ENCODE measurements around the gene ZNF281. TPM values are rescaled to one million over a fixed set of nuclear protein-coding genes. Genes with fewer than 3 reads are reported as not detected.

The ZNF281 gene
- total RNA-seq, 1 experiment from 2014 or later = 31.3 TPM

DNA sequence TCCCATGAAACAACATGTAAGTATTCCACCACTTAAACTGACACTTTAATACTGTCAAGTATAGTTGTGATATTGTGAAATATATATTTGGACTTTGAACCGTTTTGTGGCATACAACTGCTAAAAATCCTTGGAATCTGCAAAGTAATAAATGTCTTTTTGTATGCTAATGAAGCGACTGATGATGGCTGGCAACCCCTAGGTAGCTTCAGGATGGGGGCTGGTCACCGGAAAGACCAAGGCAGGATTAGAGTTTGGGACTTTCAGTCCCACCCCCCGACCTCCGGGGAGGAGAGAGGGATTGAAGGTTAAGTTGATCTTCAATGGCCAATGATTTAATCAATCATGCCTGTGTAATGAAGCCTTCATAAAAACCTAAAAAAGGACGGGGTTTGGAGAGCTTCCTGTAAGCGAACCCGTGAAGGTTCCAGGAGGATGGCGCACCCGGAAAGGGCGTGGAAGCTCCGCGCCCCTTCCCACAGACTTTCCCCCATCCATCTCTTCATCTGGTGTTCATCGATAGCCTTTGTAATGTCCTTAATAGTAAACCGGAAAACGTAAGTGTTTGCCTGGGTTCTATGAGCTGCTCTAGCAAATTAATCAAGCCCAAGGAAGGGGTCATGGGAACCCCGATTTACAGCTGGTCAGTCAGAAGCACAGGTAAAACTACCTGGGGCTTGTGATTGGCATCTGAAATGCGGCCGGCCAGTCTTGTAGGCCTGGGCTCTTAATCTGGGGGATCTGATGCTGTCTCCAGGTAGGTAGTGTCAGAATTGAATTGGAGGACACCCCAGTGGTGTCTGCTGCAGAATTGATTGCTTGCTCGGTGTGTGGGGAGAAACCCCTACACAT is 1.8 kb upstream of the ZNF281 start:
- Mint-ChIP-seq H3K4me3 (ENCODE audit: unreplicated experiment) (peak overlapping the region; percentile 94), H3K36me3 (ENCODE audit: insufficient read depth, unreplicated experiment) (peaks cover 35% of the 10 kb centered on the region), H3K9me3 (ENCODE audit: unreplicated experiment) (no peaks in the 10 kb centered on the region), H3K27ac (ENCODE audit: unreplicated experiment) (peak overlapping the region; percentile 65), H3K27me3 (ENCODE audit: insufficient read depth, unreplicated experiment) (no peaks in the 10 kb centered on the region), H3K4me1 (ENCODE audit: low read depth, unreplicated experiment) (peaks cover 34% of the 10 kb centered on the region)
- intact Hi-C loops (cut with micrococcal nuclease; ENCODE audit: unreplicated experiment) = loop anchor here (2.0 to 5.0 kb wide), 3 partner anchors 55 to 114 kb away; no protein-coding TSS in a partner anchor
- no peaks in the 10 kb centered on the region for H3K27me3 ChIP-seq (replicated peaks; ENCODE audit: control insufficient read depth, insufficient read depth, low read length)
- TF ChIP-seq, protein P1, sequence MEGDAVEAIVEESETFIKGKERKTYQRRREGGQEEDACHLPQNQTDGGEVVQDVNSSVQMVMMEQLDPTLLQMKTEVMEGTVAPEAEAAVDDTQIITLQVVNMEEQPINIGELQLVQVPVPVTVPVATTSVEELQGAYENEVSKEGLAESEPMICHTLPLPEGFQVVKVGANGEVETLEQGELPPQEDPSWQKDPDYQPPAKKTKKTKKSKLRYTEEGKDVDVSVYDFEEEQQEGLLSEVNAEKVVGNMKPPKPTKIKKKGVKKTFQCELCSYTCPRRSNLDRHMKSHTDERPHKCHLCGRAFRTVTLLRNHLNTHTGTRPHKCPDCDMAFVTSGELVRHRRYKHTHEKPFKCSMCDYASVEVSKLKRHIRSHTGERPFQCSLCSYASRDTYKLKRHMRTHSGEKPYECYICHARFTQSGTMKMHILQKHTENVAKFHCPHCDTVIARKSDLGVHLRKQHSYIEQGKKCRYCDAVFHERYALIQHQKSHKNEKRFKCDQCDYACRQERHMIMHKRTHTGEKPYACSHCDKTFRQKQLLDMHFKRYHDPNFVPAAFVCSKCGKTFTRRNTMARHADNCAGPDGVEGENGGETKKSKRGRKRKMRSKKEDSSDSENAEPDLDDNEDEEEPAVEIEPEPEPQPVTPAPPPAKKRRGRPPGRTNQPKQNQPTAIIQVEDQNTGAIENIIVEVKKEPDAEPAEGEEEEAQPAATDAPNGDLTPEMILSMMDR (IDR thresholded peaks at IDR 0.05; ENCODE audit: insufficient read depth in 1 of 2, low read depth in 1 of 2, low read length in 1 of 2, severe bottlenecking in 1 of 2, unreplicated experiment in 1 of 2) = no peak
- no TSS peak for BruUV-seq (replicated peaks)
- H3K4me3 ChIP-seq (ENCODE audit: low read depth, low read length) = no peak overlapping the region
- POLR2A ChIA-PET = interaction anchor here (0.6 kb wide), 1 partner anchor 64 kb away, joined by 3 read pairs; no protein-coding TSS in a partner anchor
- no peaks in the 10 kb centered on the region for H3K9me3 ChIP-seq
- peaks cover 45% of the 10 kb centered on the region for H3K4me1 ChIP-seq
- peak; percentile 62 to 68 for DNase-seq
- CTCF ChIA-PET = interaction anchor here (1.1 kb wide), 1 partner anchor 77 kb away, joined by 4 read pairs; no protein-coding TSS in a partner anchor
- no peaks in the 10 kb centered on the region; the same call in 1 of the 2 replicates for H3K36me3 ChIP-seq (ENCODE audit: control insufficient read depth, insufficient read depth, low read length)

DNA sequence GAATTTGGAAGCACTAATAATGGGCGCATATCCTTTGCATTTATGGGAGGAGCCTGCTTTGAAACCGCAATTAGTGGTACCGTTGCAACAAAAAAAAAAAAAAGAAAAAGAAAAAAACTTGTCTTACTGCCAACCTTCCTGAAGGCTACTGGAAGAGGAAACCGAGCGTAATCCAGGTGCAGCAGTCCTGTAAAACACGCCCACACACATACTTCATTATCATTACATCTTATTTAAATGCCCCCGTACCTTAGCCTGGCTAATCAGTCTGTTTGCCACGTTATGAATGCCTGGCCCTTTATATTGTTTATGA is 686 bp upstream of the ZNF281 start:
- ChIA-PET POLR2A (no interaction called here), CTCF (interaction anchor here (0.5 kb wide), 1 partner anchor 425 kb away, joined by 3 read pairs; no protein-coding TSS in a partner anchor)
- H3K4me3 ChIP-seq (ENCODE audit: low read depth, low read length) = peak overlapping the region; percentile 96
- peak; percentile 49 to 57 for DNase-seq
- Mint-ChIP-seq H3K4me1 (ENCODE audit: low read depth, unreplicated experiment) (peaks cover 32% of the 10 kb centered on the region), H3K27ac (ENCODE audit: unreplicated experiment) (peak overlapping the region; percentile 87), H3K4me3 (ENCODE audit: unreplicated experiment) (peak overlapping the region; percentile 94), H3K9me3 (ENCODE audit: unreplicated experiment) (no peaks in the 10 kb centered on the region), H3K27me3 (ENCODE audit: insufficient read depth, unreplicated experiment) (no peaks in the 10 kb centered on the region), H3K36me3 (ENCODE audit: insufficient read depth, unreplicated experiment) (peaks cover 45% of the 10 kb centered on the region)
- peaks cover 34% of the 10 kb centered on the region for H3K4me1 ChIP-seq
- no peaks in the 10 kb centered on the region for H3K27me3 ChIP-seq (replicated peaks; ENCODE audit: control insufficient read depth, insufficient read depth, low read length)
- TF ChIP-seq, protein P1 (IDR thresholded peaks at IDR 0.05; ENCODE audit: insufficient read depth in 1 of 2, low read depth in 1 of 2, low read length in 1 of 2, severe bottlenecking in 1 of 2, unreplicated experiment in 1 of 2) = no peak
- TSS peak; percentile 72 for BruUV-seq (replicated peaks)
- intact Hi-C loops (cut with micrococcal nuclease; ENCODE audit: unreplicated experiment) = loop anchor here (1.0 to 5.0 kb wide), 6 partner anchors 38 to 113 kb away; no protein-coding TSS in a partner anchor
- H3K36me3 ChIP-seq (ENCODE audit: control insufficient read depth, insufficient read depth, low read length) = no peaks in the 10 kb centered on the region; the same call in 1 of the 2 replicates
- H3K9me3 ChIP-seq = no peaks in the 10 kb centered on the region

DNA sequence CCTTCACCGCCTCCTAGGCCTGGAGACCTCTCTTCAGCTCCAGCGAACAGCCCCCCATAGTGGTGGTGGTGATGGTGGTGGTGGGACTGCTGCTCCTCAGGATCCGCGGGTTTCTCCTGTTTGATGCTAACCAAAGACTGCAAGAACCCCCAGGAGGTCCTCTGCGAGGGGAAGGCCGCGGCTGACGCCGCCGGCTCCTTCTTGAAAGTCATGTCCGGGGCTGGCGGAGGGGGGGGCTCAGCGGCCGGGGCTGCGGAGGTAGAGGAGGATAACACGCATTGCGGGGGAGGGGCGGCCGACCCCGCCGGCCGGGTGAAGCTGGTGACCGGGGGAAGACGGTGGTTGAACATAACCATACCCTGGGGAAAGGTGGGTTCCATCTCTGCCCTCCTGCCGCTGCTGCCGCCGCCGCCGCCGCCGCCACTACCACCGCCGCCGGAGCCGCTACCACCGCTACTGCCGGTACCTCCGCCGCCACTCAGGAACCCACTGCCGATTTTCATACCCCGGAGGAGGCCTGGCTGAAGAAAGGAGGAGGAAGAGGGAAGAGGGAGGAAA is 554 bp downstream of the ZNF281 start:
- Mint-ChIP-seq H3K27me3 (ENCODE audit: insufficient read depth, unreplicated experiment) (no peaks in the 10 kb centered on the region), H3K4me3 (ENCODE audit: unreplicated experiment) (peak overlapping the region; percentile 94), H3K9me3 (ENCODE audit: unreplicated experiment) (no peaks in the 10 kb centered on the region), H3K4me1 (ENCODE audit: low read depth, unreplicated experiment) (peaks cover 31% of the 10 kb centered on the region), H3K27ac (ENCODE audit: unreplicated experiment) (peak overlapping the region; percentile 87), H3K36me3 (ENCODE audit: insufficient read depth, unreplicated experiment) (peaks cover 50% of the 10 kb centered on the region)
- CTCF ChIA-PET = no interaction called here
- H3K4me3 ChIP-seq (ENCODE audit: low read depth, low read length) = peak overlapping the region; percentile 96
- POLR2A ChIA-PET = interaction anchor here (0.6 to 1.2 kb wide), 4 partner anchors 95 to 638 kb away, joined by 3 to 4 read pairs (median 3); no protein-coding TSS in a partner anchor
- BruUV-seq (replicated peaks) = no TSS peak
- no peaks in the 10 kb centered on the region for H3K27me3 ChIP-seq (replicated peaks; ENCODE audit: control insufficient read depth, insufficient read depth, low read length)
- intact Hi-C loops (cut with micrococcal nuclease; ENCODE audit: unreplicated experiment) = no loop called here
- peak in 1 of 2 experiments; percentile 38 for DNase-seq
- no peaks in the 10 kb centered on the region for H3K9me3 ChIP-seq
- no peaks in the 10 kb centered on the region; the same call in 1 of the 2 replicates for H3K36me3 ChIP-seq (ENCODE audit: control insufficient read depth, insufficient read depth, low read length)
- peaks cover 31% of the 10 kb centered on the region for H3K4me1 ChIP-seq
- TF ChIP-seq, protein P1 (IDR thresholded peaks at IDR 0.05; ENCODE audit: insufficient read depth in 1 of 2, low read depth in 1 of 2, low read length in 1 of 2, severe bottlenecking in 1 of 2, unreplicated experiment in 1 of 2) = no peak
